ENCODE results near the gene SH3BP4.

- TF ChIP-seq CTCF (IDR thresholded peaks at IDR 0.05) (no peak), POLR2A (IDR thresholded peaks at IDR 0.05) (no peak)
Measured at GRCh38 chr2:235051436-235052260, 99.8 kb downstream of the SH3BP4 start.
